Adrenal gland (tissue), 12 donors: Measurements from ENCODE around the gene CHST11. TPM values are rescaled to one million over a fixed set of nuclear protein-coding genes. Genes with fewer than 3 reads are reported as not detected.

Source experiments
- DNase-seq, 7 donors: peaks; one replicate each; pipeline ENCODE4 v3.0.0-alpha.2; 2019 to 2020
- H3K27ac ChIP-seq, 5 donors: fragments of 200-600 bp; sonication (generic) in 4 of 5; 1 replicate in 3 of 5; 2 replicates in 2 of 5; pipeline versions ENCODE4 v1.5.1 to v1.8.0; 2016 to 2020; ENCODE audit warnings: mild to moderate bottlenecking in 1 of 5
- H3K27me3 ChIP-seq: fragments of 200-600 bp; 2 replicates; pipeline ENCODE4 v1.8.0; 2021
- H3K36me3 ChIP-seq, 2 donors: fragments of 200-600 bp; replicated peaks in 1 of 2; 1 replicate in 1 of 2; 2 replicates in 1 of 2; pipeline versions ENCODE4 v1.5.1 to v1.8.0; 2018 to 2022
- H3K4me1 ChIP-seq, 2 donors: fragments of 200-600 bp; replicated peaks in 1 of 2; 1 replicate in 1 of 2; 2 replicates in 1 of 2; pipeline versions ENCODE4 v1.5.1 to v1.8.0; 2018 to 2021
- H3K4me3 ChIP-seq, 4 donors: fragments of 200-600 bp; sonication (generic) in 3 of 4; one replicate each; pipeline ENCODE4 v1.5.1; 2016 to 2018
- H3K9me3 ChIP-seq, 3 donors: fragments of 200-600 bp; sonication (generic) in 1 of 3; replicated peaks in 1 of 3; 1 replicate in 2 of 3; 2 replicates in 1 of 3; pipeline versions ENCODE4 v1.5.1 to v1.8.0; 2016 to 2021
- CTCF ChIP-seq, 6 experiments: fragments of 450-650 bp in 4 of 6; fragments of 200-600 bp in 2 of 6; sonication (generic) in 1 of 6; IDR thresholded peaks; 1 replicate in 5 of 6; 2 replicates in 1 of 6; pipeline versions ENCODE4 v1.5.1 to v1.8.0; 2016 to 2021; ENCODE audit warnings: antibody characterized with exemption in 6 of 6, mild to moderate bottlenecking in 2 of 6, moderate library complexity in 1 of 6
- POLR2A ChIP-seq, 2 donors: fragments of 450-650 bp; IDR thresholded peaks; one replicate each; pipeline ENCODE4 v1.6.1; 2017; ENCODE audit warnings: antibody characterized with exemption in 2 of 2, mild to moderate bottlenecking in 2 of 2, moderate library complexity in 1 of 2
- WGBS, 4 donors: extraction: QIAGEN DNeasy Blood & Tissue Kit in 2 of 4; methylation state at CpG; one replicate each; pipeline versions ENCODE4 v1.1.5 to v1.1.7; 2013 to 2017; 5-methylcytosine and 5-hydroxymethylcytosine counted together
- intact Hi-C, 2 donors: fragments of 100-400 bp; cut with DNase I; formaldehyde crosslinking; loops; one replicate each; pipeline versions ENCODE4 v1.14.1 to v1.15.0; 2022 to 2023
- polyA plus RNA-seq, 3 donors: library from polyadenylated mRNA; stranded (reverse); fragments of 200-250 nt in 2 of 3; fragments of 350-450 nt in 1 of 3; fragmentation: Illumina TruSeq in 1 of 3; extraction: RNeasy Lipid Tissue Mini Kit (QIAGEN cat#74804) in 1 of 3; gene quantifications; one replicate each; pipeline ENCODE4 v1.2.3, GENCODE V29; 2013 to 2014
- total RNA-seq, 9 donors: library from RNA; depleted of rRNA in 4 of 9; stranded (reverse); fragments of >200 nt in 4 of 9; fragments of 120-200 nt in 1 of 9; fragmentation: NEBNext Ultra II Directional in 1 of 9; extraction: Animal tissue kit (Norgen Biotek cat#: 25700) in 1 of 9; gene quantifications; one replicate each; pipeline versions ENCODE4 v1.1.0 to v1.2.4, GENCODE V29; 2013 to 2023
- donor health status: healthy with polysubstance abuse.
- donor health status: Bipolar disorder and iron deficiency.
- donor health status: DM: yes; HTN: yes; CAD: no.
- donor health status: DM: no; HTN: no; CAD: no.
- donor health status: DM: no; HTN: no; CAD: no.
- donor health status: DM: yes; HTN: yes; CAD: no.

The CHST11 gene
- total and polyA plus RNA-seq, 12 donors: 6.2 to 95.1 (median 29.8) TPM

DNA sequence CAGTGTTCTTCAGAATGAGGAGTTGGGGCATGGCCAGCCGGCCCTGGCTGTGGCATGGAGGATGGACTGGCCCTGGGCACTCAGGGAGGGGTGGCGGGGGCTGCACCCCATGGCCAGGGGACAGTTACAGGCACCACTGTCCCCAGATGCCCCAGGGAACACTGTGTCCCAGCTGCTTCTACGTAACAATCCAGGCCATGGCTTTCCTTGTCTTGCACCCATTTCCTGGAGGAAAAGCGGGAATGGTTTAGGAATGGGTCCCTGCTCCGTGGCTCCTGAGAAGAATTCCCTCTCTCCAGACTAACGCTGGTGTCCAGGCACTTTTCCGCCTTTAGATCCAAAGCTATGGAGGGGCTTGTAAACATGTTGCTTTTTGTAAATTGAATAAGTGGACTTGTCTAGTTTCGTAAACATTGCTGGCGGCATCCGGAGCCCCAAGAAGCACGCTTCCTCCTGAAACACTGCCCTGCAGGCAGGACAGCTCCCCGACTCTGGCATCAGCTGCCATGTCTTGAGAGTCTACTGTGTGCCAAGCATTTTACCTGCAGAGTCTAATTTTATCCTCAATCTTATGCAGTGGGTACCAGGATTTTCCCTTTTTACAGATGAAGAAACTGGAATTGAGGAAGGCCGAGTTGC is 263.1 kb downstream of the CHST11 start:
- Histone ChIP-seq H3K4me3 (peak overlapping the region in 1 of 4 donors; percentile 40), H3K27me3 (no peaks in the 10 kb centered on the region), H3K4me1 (peaks cover 0 to 24% of the 10 kb centered on the region in 2 donors), H3K36me3 (no peaks in the 10 kb centered on the region), H3K27ac (peak overlapping the region in 3 of 5 donors; percentile 10 to 62 (median 23)), H3K9me3 (no peaks in the 10 kb centered on the region)
- intact Hi-C loops: no loop called here
- no peak for DNase-seq
- 79 to 82% (median 81%) methylated on average over 12 to 13 of the region's 13 CpGs for WGBS, 4 donors
- TF ChIP-seq POLR2A (IDR thresholded peaks at IDR 0.05) (no peak), CTCF (IDR thresholded peaks at IDR 0.05) (no peak)

DNA sequence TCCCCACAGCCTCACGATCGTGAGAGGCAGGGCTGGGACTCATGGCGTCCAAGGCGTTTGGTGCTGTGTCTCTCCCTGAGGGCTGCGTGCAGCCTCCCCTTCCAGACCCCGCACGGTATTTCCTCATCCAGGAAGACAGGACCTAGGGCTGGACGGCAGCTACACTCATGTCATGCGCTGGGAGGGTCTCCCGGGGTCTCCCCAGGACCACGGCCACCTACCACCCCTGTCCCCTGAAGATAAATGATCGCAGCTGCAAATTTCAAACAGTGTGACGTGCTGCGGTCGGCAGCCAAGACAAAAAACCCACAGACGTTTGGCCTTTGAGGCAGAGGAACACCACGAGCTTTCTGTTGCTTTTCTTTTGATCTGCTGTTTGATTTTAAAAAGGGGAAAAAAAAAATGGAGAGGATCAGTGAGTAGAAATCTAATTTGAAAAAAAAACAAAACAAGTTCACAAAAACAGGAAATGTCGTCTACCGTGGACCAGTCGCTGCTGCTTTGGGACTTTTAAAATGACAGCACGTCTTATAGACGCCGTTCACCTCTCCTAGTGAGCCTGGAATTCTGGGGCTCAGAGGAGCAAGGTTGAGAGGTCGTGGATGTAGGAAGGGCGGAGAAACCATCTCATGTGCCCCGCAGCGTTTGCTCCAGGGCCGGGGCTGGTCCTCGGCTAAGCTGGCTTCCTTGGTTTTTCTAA is 263.7 kb downstream of the CHST11 start:
- peak overlapping the region in 3 of 5 donors; percentile 10 to 62 (median 46) for H3K27ac ChIP-seq

DNA sequence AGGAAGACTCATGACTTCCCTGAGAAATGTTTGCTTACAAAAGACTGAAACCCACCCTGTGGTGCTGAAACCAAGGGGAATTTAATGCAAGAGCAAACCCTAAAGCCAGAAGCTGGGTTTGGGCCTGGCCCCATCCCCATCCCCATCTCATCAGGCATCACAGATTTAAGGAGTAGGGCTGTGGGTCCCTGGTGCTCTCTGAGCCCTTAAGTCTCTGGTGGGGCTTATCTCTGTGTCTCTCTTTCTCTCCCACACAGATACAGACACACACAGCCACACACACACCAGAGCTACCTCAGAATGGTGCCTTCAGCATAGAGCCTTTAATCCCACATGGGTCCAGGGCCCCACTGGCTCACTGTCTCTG is 264.3 kb downstream of the CHST11 start:
- Histone ChIP-seq H3K27me3 (no peaks in the 10 kb centered on the region), H3K27ac (peak overlapping the region in 2 of 5 donors; percentile 37 to 46), H3K4me1 (peaks cover 0 to 19% of the 10 kb centered on the region in 2 donors), H3K9me3 (no peaks in the 10 kb centered on the region), H3K4me3 (peak overlapping the region in 1 of 4 donors; percentile 40), H3K36me3 (no peaks in the 10 kb centered on the region)
- no peak for DNase-seq
- TF ChIP-seq CTCF (IDR thresholded peaks at IDR 0.05) (no peak), POLR2A (IDR thresholded peaks at IDR 0.05) (no peak)
- intact Hi-C loops: no loop called here

More for the DNA sequence above, 263.7 kb downstream of the CHST11 start:
- peak overlapping the region in 1 of 4 donors; percentile 40 for H3K4me3 ChIP-seq
- no peaks in the 10 kb centered on the region for H3K9me3 ChIP-seq
- no peak for TF ChIP-seq CTCF (IDR thresholded peaks at IDR 0.05)
- no peak for TF ChIP-seq POLR2A (IDR thresholded peaks at IDR 0.05)
- intact Hi-C loops: no loop called here
- no peaks in the 10 kb centered on the region for H3K27me3 ChIP-seq
- 39 to 61% (median 54%) methylated on average over 25 to 29 of the region's 29 CpGs for WGBS, 4 donors
- DNase-seq: no peak
- no peaks in the 10 kb centered on the region for H3K36me3 ChIP-seq
- peaks cover 0 to 21% of the 10 kb centered on the region in 2 donors for H3K4me1 ChIP-seq

DNA sequence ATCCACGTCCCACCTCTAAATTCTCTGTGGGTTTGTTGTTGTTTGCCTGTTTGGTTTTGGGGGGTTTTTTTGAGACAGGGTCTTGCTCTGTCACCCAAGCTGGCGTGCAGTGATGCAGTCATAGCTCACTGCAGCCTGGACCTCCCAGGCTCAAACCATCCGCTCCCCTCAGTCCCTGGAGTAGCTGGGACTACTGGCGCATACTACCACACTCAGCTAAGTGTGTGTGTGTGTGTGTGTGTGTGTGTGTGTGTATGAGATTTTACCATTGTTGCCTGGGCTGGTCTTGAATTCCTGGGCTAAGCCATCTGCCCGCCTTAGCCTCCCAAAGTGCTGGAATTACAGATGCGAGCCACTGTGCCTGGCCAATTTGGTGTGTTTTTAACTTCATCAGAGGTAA is 265.2 kb downstream of the CHST11 start:
- WGBS, 4 donors: 94 to 98% (median 96%) methylated on average over 6 of the region's 6 CpGs
- Histone ChIP-seq H3K27ac (no peak overlapping the region), H3K4me1 (peaks cover 0 to 22% of the 10 kb centered on the region in 2 donors), H3K4me3 (no peak overlapping the region), H3K36me3 (no peaks in the 10 kb centered on the region), H3K9me3 (no peaks in the 10 kb centered on the region), H3K27me3 (no peaks in the 10 kb centered on the region)
- intact Hi-C loops: no loop called here
- DNase-seq: no peak
- TF ChIP-seq POLR2A (IDR thresholded peaks at IDR 0.05) (no peak), CTCF (IDR thresholded peaks at IDR 0.05) (no peak)
